Astrocyte of the spinal cord (primary cell): ENCODE data around the gene MGAT3.
A peak's percentile ranks its signal among the peaks of the same experiment; 100 is the strongest.

Source experiments
- DNase-seq: peaks from one replicate; pipeline ENCODE4 v3.0.0; 2011; ENCODE audit warnings: low read depth, low spot score
- H3K4me3 ChIP-seq: 2 replicates; pipeline ENCODE4 v1.5.1; 2011; ENCODE audit warnings: low read depth, mild to moderate bottlenecking, low read length, moderate library complexity
- CTCF ChIP-seq: IDR thresholded peaks from 2 replicates; pipeline ENCODE4 v1.5.1; 2012; ENCODE audit warnings: low read depth, mild to moderate bottlenecking, low read length, inconsistent platforms
- in situ Hi-C: cut with HindIII; loops from 2 replicates; pipeline ENCODE4 v1.10.0; 2017; ENCODE audit warnings: low sequenced_read_pairs

MGAT3 gene

DNA sequence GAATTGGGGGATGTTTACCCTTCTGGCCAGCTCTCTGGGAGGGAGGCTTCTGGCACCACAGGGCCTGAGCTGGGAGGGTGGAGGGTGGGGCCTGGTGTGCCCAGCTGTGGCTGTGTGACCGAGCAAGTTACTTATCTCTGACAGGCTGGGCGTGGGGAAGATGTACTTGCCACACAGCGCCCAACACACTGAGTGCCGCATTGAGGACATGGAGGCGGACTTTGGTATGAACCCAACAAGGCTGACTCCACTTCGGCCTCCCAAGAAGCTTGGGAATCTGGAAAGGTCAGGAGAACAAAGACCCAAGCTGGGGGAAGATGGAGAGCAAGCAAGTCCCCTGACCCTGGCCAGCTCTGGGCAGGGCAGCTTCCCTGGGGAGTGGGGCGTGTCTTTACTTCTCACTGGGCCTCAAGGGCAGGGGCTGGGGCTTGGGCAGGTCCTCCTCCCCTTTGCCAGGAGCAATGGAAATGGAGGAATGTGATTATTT is 2.4 kb upstream of the MGAT3 start:
- DNase-seq = no peak
- in situ Hi-C loops = no loop called here
- no peak for TF ChIP-seq CTCF
- H3K4me3 ChIP-seq = no peak overlapping the region

DNA sequence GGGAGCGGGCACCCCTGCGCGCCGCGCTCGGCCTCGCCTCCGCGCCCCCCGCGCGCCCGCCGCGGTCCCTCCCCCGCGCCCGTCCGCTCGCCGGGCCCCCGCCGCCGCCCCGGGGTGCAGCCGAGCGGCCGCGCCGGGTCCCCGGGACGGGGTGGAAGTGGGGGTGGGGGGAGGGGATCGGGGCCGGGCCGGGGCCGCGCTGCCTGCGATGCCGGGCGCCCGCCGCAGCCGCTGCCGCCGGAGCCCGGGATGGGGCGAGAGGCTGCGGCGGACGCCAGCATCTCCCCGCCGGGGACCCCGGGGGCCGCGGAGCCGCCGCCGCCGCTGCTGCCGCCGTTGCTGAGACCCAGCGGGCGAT is 365 bp downstream of the MGAT3 start:
- DNase-seq = no peak
- no peak overlapping the region for H3K4me3 ChIP-seq
- no peak for TF ChIP-seq CTCF
- in situ Hi-C loops = no loop called here

- in situ Hi-C loops = no loop called here
- DNase-seq = no peak
- H3K4me3 ChIP-seq = peak overlapping the region; percentile 5
- no peak for TF ChIP-seq CTCF
Observed at GRCh38 chr22:39457556-39458443, 988 bp downstream of the MGAT3 start.

- TF ChIP-seq CTCF = no peak
- in situ Hi-C loops = no loop called here
- no peak overlapping the region for H3K4me3 ChIP-seq
- no peak for DNase-seq
Observed at GRCh38 chr22:39458444-39459083, 1.8 kb downstream of the MGAT3 start.

GRCh38 chr22:39459681-39460080 is 2.9 kb downstream of the MGAT3 start:
- H3K4me3 ChIP-seq = no peak overlapping the region
- TF ChIP-seq CTCF = no peak
- in situ Hi-C loops = no loop called here
- DNase-seq = no peak

GRCh38 chr22:39462443-39463221 is 5.8 kb downstream of the MGAT3 start:
- in situ Hi-C loops = no loop called here
- H3K4me3 ChIP-seq = no peak overlapping the region
- TF ChIP-seq CTCF = no peak
- DNase-seq = no peak
